ENCODE measurements around the gene M1AP. TPM values are rescaled to one million over a fixed set of nuclear protein-coding genes. Genes with fewer than 3 reads are reported as not detected.

Gene M1AP
- polyA plus RNA-seq, 3 donors, result 1.00 to 4.6 (median 1.8) TPM

DNA sequence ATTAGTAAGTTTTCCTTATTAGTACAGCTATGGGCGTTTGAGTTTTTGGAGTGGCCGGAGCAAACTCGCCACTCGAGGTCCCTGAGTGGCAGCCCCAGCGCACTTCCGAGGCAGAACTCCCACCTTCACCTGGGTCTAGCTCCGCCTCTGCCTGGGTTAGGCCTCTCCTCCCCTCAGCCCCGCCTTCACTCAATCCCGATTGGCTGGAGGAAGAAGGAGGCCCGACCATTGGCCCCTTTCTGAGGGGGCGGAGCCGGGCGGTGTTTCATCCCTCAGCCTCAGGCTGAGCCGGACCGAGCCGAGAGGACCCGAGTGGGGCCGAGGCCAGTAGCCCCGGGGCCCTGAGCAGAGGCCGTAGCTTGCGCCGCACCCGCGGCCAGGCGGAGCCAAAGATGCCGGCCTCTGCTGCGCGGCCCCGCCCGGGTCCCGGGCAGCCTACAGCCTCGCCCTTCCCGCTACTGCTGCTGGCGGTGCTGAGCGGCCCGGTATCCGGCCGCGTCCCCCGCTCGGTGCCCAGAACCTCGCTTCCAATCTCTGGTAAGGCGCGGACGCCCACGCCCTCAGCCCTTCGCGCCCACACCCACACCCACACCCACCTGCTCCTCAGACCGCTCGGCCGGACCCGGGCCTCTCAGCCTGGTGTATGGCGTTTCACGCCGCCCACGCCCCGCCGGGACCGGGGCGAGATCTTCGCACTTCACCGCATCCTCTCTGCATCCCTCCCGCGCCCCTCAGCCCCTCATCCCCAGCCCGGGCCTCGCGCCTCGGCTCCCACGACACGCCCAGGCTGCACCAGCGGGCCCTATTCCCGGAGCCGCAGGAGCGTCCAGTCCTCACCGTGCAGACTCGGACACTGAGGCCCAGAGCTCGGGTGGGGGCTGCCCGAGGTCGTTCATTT is 6.1 kb upstream of the M1AP start, which contains the start of gene SEMA4F:
Gene SEMA4F, plus strand, starts transcription at position 263 of the 898 bp plus-strand sequence. Its CDS starts 130 bp downstream, at position 393.
- peak within 1 kb of the TSS; percentile 72 to 89 for H3K4me3 Mint-ChIP-seq

DNA sequence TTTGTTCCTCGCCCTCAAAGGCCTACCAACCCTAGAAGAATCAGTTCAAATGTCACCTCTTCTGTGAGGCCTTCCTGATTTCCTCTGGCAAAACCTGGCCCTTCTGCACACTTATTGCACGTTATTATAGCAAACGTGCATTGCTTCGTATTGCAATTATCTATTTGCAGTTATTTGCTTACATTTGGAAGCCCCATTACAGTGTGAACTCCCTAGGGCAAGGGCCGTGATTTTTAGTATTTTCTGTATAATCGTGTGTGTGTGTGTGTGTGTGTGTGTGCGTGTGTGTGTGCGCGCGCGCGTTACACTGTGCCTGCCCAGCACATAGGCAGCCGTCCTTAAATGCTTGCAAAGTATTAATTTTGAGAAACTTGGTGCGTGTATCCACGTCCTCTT is 5.5 kb upstream of the M1AP start:
- Mint-ChIP-seq H3K4me1 (peaks cover 13% of the 10 kb centered on the region), H3K27ac (no peak overlapping the region), H3K36me3 (peaks cover 0 to 5% of the 10 kb centered on the region in 2 donors), H3K27me3 (ENCODE audit: low read depth in 3 of 3) (peaks cover 32 to 46% (median 43%) of the 10 kb centered on the region in 3 donors), H3K4me3 (peak overlapping the region; percentile 72 to 89), H3K9me3 (peaks cover 0 to 5% (median 2%) of the 10 kb centered on the region in 7 donors)
- Histone ChIP-seq H3K4me3 (replicated peaks in 1 of 3; ENCODE audit: low read depth in 2 of 3, low read length in 3 of 3) (peak overlapping the region; percentile 39 to 79 (median 42)), H3K4me1 (ENCODE audit: control insufficient read depth in 1 of 2, insufficient read depth in 2 of 2, low read length in 2 of 2) (peaks cover 14 to 17% of the 10 kb centered on the region in 2 donors), H3K27ac (ENCODE audit: low read depth in 1 of 2, low read length in 2 of 2) (no peak overlapping the region), H3K27me3 (ENCODE audit: control insufficient read depth in 2 of 2, insufficient read depth in 2 of 2, low read length in 2 of 2) (peaks cover 21 to 43% of the 10 kb centered on the region in 2 donors), H2AFZ (ENCODE audit: insufficient read depth, low read depth, low read length, poor library complexity, severe bottlenecking) (peak overlapping the region; percentile 98), H3K9me3 (replicated peaks in 1 of 2; ENCODE audit: control insufficient read depth in 1 of 2, insufficient read depth in 1 of 2, low read length in 2 of 2) (peaks cover 0 to 6% of the 10 kb centered on the region in 2 donors), H3K9ac (ENCODE audit: insufficient read depth, low read length, poor library complexity, severe bottlenecking) (peak overlapping the region; percentile 67), H3K36me3 (replicated peaks in 1 of 2; ENCODE audit: control insufficient read depth in 1 of 2, insufficient read depth in 2 of 2, low read length in 2 of 2) (no peaks in the 10 kb centered on the region), H3K4me2 (replicated peaks; ENCODE audit: extremely low read depth, low read length, poor library complexity, severe bottlenecking) (peak overlapping the region; percentile 98), H3K79me2 (ENCODE audit: insufficient read depth, low read length) (no peaks in the 10 kb centered on the region), H4K20me1 (ENCODE audit: insufficient read depth, low read length) (no peaks in the 10 kb centered on the region)
- TF ChIP-seq, protein P1, sequence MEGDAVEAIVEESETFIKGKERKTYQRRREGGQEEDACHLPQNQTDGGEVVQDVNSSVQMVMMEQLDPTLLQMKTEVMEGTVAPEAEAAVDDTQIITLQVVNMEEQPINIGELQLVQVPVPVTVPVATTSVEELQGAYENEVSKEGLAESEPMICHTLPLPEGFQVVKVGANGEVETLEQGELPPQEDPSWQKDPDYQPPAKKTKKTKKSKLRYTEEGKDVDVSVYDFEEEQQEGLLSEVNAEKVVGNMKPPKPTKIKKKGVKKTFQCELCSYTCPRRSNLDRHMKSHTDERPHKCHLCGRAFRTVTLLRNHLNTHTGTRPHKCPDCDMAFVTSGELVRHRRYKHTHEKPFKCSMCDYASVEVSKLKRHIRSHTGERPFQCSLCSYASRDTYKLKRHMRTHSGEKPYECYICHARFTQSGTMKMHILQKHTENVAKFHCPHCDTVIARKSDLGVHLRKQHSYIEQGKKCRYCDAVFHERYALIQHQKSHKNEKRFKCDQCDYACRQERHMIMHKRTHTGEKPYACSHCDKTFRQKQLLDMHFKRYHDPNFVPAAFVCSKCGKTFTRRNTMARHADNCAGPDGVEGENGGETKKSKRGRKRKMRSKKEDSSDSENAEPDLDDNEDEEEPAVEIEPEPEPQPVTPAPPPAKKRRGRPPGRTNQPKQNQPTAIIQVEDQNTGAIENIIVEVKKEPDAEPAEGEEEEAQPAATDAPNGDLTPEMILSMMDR (IDR thresholded peaks at IDR 0.05), result no peak
- 9% methylated on average over 9 of the region's 15 CpGs for WGBS (ENCODE audit: insufficient coverage)
- DNase-seq, result no peak
- intact Hi-C loops (cut with micrococcal nuclease), result no loop called here

More for the DNA sequence above, 6.1 kb upstream of the M1AP start, which contains the start of gene SEMA4F:
- 1% methylated on average over 78 of the region's 79 CpGs for WGBS (ENCODE audit: insufficient coverage)
- peaks cover 17 to 40% of the 10 kb centered on the region in 2 donors for H3K27me3 ChIP-seq (ENCODE audit: control insufficient read depth in 2 of 2, insufficient read depth in 2 of 2, low read length in 2 of 2)
- H3K36me3 ChIP-seq (replicated peaks in 1 of 2; ENCODE audit: control insufficient read depth in 1 of 2, insufficient read depth in 2 of 2, low read length in 2 of 2), result no peaks in the 10 kb centered on the region
- no peaks in the 10 kb centered on the region for H3K79me2 ChIP-seq (ENCODE audit: insufficient read depth, low read length)
- Mint-ChIP-seq H3K36me3 (peaks cover 0 to 5% of the 10 kb centered on the region in 2 donors), H3K27me3 (ENCODE audit: low read depth in 3 of 3) (peaks cover 26 to 41% (median 39%) of the 10 kb centered on the region in 3 donors), H3K9me3 (peaks cover 0 to 4% (median 2%) of the 10 kb centered on the region in 7 donors), H3K27ac (peak within 1 kb of the TSS in 1 of 7 donors; percentile 55), H3K4me1 (peaks cover 12% of the 10 kb centered on the region)
- H3K4me1 ChIP-seq (ENCODE audit: control insufficient read depth in 1 of 2, insufficient read depth in 2 of 2, low read length in 2 of 2), result peaks cover 14 to 17% of the 10 kb centered on the region in 2 donors
- peak within 1 kb of the TSS; percentile 98 for H3K4me2 ChIP-seq (replicated peaks; ENCODE audit: extremely low read depth, low read length, poor library complexity, severe bottlenecking)
- intact Hi-C loops (cut with micrococcal nuclease), result no loop called here
- H3K9ac ChIP-seq (ENCODE audit: insufficient read depth, low read length, poor library complexity, severe bottlenecking), result peak within 1 kb of the TSS; percentile 67
- TF ChIP-seq, protein P1 (IDR thresholded peaks at IDR 0.05), result no peak
- H3K27ac ChIP-seq (ENCODE audit: low read depth in 1 of 2, low read length in 2 of 2), result no peak within 1 kb of the TSS
- peaks cover 0 to 6% of the 10 kb centered on the region in 2 donors for H3K9me3 ChIP-seq (replicated peaks in 1 of 2; ENCODE audit: control insufficient read depth in 1 of 2, insufficient read depth in 1 of 2, low read length in 2 of 2)
- no peaks in the 10 kb centered on the region for H4K20me1 ChIP-seq (ENCODE audit: insufficient read depth, low read length)
- peak within 1 kb of the TSS; percentile 98 for H2AFZ ChIP-seq (ENCODE audit: insufficient read depth, low read depth, low read length, poor library complexity, severe bottlenecking)
- H3K4me3 ChIP-seq (replicated peaks in 1 of 3; ENCODE audit: low read depth in 2 of 3, low read length in 3 of 3), result peak within 1 kb of the TSS; percentile 39 to 79 (median 42)
- peak; percentile 80 to 86 (median 80) for DNase-seq

Measured in CD14-positive monocyte (primary cell).